ENCODE measurements around the gene PDE10A. TPM values are rescaled to one million over a fixed set of nuclear protein-coding genes. Genes with fewer than 3 reads are reported as not detected.
A peak's percentile ranks its signal among the peaks of the same experiment; 100 is the strongest.

Gene PDE10A
- total RNA-seq, 2 donors from 2014 or later: 0.20 TPM; not detected in 1

GRCh38 chr6:165640806-165641205 lies 22.2 kb downstream of the PDE10A start:
- Mint-ChIP-seq H3K4me3 (no peak overlapping the region), H3K27ac (no peak overlapping the region), H3K36me3 (ENCODE audit: low read depth) (no peaks in the 10 kb centered on the region), H3K27me3 (no peaks in the 10 kb centered on the region), H3K4me1 (no peaks in the 10 kb centered on the region)
- no peaks in the 10 kb centered on the region for H3K9me3 ChIP-seq (ENCODE audit: control insufficient read depth, low read length, poor library complexity, severe bottlenecking)
- DNase-seq (no peak), ATAC-seq (no peak)

- Mint-ChIP-seq H3K4me1 (peaks cover 5% of the 10 kb centered on the region), H3K36me3 (ENCODE audit: low read depth) (no peaks in the 10 kb centered on the region), H3K27me3 (peaks cover 6% of the 10 kb centered on the region), H3K27ac (no peak overlapping the region), H3K4me3 (no peak overlapping the region)
- H3K9me3 ChIP-seq (ENCODE audit: control insufficient read depth, low read length, poor library complexity, severe bottlenecking): no peaks in the 10 kb centered on the region
- ATAC-seq: no peak
- no peak for DNase-seq
Observed at GRCh38 chr6:165638530-165638929, 24.5 kb downstream of the PDE10A start.

GRCh38 chr6:165637586-165637985 lies 25.5 kb downstream of the PDE10A start:
- H3K4me3 Mint-ChIP-seq: no peak overlapping the region
- H3K36me3 Mint-ChIP-seq (ENCODE audit: low read depth): no peaks in the 10 kb centered on the region
- no peak for ATAC-seq
- H3K4me1 Mint-ChIP-seq: peaks cover 6% of the 10 kb centered on the region
- no peak overlapping the region for H3K27ac Mint-ChIP-seq
- H3K9me3 ChIP-seq (ENCODE audit: control insufficient read depth, low read length, poor library complexity, severe bottlenecking): no peaks in the 10 kb centered on the region
- peaks cover 6% of the 10 kb centered on the region for H3K27me3 Mint-ChIP-seq
- DNase-seq: no peak

- no peak for DNase-seq
- Mint-ChIP-seq H3K27me3 (peaks cover 6% of the 10 kb centered on the region), H3K4me3 (no peak overlapping the region), H3K36me3 (ENCODE audit: low read depth) (no peaks in the 10 kb centered on the region), H3K27ac (no peak overlapping the region), H3K4me1 (peaks cover 9% of the 10 kb centered on the region)
- no peak for ATAC-seq
- H3K9me3 ChIP-seq (ENCODE audit: control insufficient read depth, low read length, poor library complexity, severe bottlenecking): no peaks in the 10 kb centered on the region
Observed at GRCh38 chr6:165636402-165637048, 26.5 kb downstream of the PDE10A start.

- H3K9me3 ChIP-seq (ENCODE audit: control insufficient read depth, low read length, poor library complexity, severe bottlenecking): no peaks in the 10 kb centered on the region
- H3K27me3 Mint-ChIP-seq: peaks cover 6% of the 10 kb centered on the region
- DNase-seq (no peak), ATAC-seq (no peak)
- peaks cover 9% of the 10 kb centered on the region for H3K4me1 Mint-ChIP-seq
- no peak overlapping the region for H3K4me3 Mint-ChIP-seq
- H3K27ac Mint-ChIP-seq: no peak overlapping the region
- no peaks in the 10 kb centered on the region for H3K36me3 Mint-ChIP-seq (ENCODE audit: low read depth)
Observed at GRCh38 chr6:165635965-165636364, 27.1 kb downstream of the PDE10A start.

- Mint-ChIP-seq H3K36me3 (ENCODE audit: low read depth) (no peaks in the 10 kb centered on the region), H3K27me3 (peaks cover 6% of the 10 kb centered on the region), H3K27ac (peak overlapping the region; percentile 2), H3K4me3 (no peak overlapping the region), H3K4me1 (peaks cover 9% of the 10 kb centered on the region)
- H3K9me3 ChIP-seq (ENCODE audit: control insufficient read depth, low read length, poor library complexity, severe bottlenecking): no peaks in the 10 kb centered on the region
- DNase-seq (no peak), ATAC-seq (no peak)
Observed at GRCh38 chr6:165634101-165634880, 28.8 kb downstream of the PDE10A start.

- peak overlapping the region; percentile 9 for H3K4me3 Mint-ChIP-seq
- ATAC-seq (peak; percentile 55), DNase-seq (no peak)
- no peaks in the 10 kb centered on the region for H3K36me3 Mint-ChIP-seq (ENCODE audit: low read depth)
- peaks cover 9% of the 10 kb centered on the region for H3K4me1 Mint-ChIP-seq
- no peak overlapping the region for H3K27ac Mint-ChIP-seq
- H3K27me3 Mint-ChIP-seq: peaks cover 6% of the 10 kb centered on the region
- H3K9me3 ChIP-seq (ENCODE audit: control insufficient read depth, low read length, poor library complexity, severe bottlenecking): no peaks in the 10 kb centered on the region
Observed at GRCh38 chr6:165632194-165632593, 30.8 kb downstream of the PDE10A start.

- H3K27ac Mint-ChIP-seq: no peak overlapping the region
- H3K4me1 Mint-ChIP-seq: peaks cover 9% of the 10 kb centered on the region
- DNase-seq (no peak), ATAC-seq (no peak)
- H3K9me3 ChIP-seq (ENCODE audit: control insufficient read depth, low read length, poor library complexity, severe bottlenecking): no peaks in the 10 kb centered on the region
- no peaks in the 10 kb centered on the region for H3K36me3 Mint-ChIP-seq (ENCODE audit: low read depth)
- peaks cover 6% of the 10 kb centered on the region for H3K27me3 Mint-ChIP-seq
- no peak overlapping the region for H3K4me3 Mint-ChIP-seq
Observed at GRCh38 chr6:165630544-165630953, 32.5 kb downstream of the PDE10A start.

- ATAC-seq (no peak), DNase-seq (no peak)
- no peaks in the 10 kb centered on the region for H3K9me3 ChIP-seq (ENCODE audit: control insufficient read depth, low read length, poor library complexity, severe bottlenecking)
- peaks cover 4% of the 10 kb centered on the region for H3K4me1 Mint-ChIP-seq
- peaks cover 2% of the 10 kb centered on the region for H3K27me3 Mint-ChIP-seq
- no peak overlapping the region for H3K27ac Mint-ChIP-seq
- H3K36me3 Mint-ChIP-seq (ENCODE audit: low read depth): no peaks in the 10 kb centered on the region
- H3K4me3 Mint-ChIP-seq: no peak overlapping the region
Observed at GRCh38 chr6:165628955-165629354, 34.1 kb downstream of the PDE10A start.

- ATAC-seq (no peak), DNase-seq (no peak)
- no peaks in the 10 kb centered on the region for H3K9me3 ChIP-seq (ENCODE audit: control insufficient read depth, low read length, poor library complexity, severe bottlenecking)
- Mint-ChIP-seq H3K4me1 (peaks cover 1% of the 10 kb centered on the region), H3K27ac (no peak overlapping the region), H3K36me3 (ENCODE audit: low read depth) (no peaks in the 10 kb centered on the region), H3K27me3 (no peaks in the 10 kb centered on the region), H3K4me3 (no peak overlapping the region)
Observed at GRCh38 chr6:165627366-165627765, 35.7 kb downstream of the PDE10A start.

GRCh38 chr6:165626711-165627110 lies 36.3 kb downstream of the PDE10A start:
- DNase-seq (no peak), ATAC-seq (no peak)
- Mint-ChIP-seq H3K27me3 (no peaks in the 10 kb centered on the region), H3K36me3 (ENCODE audit: low read depth) (no peaks in the 10 kb centered on the region), H3K4me3 (no peak overlapping the region), H3K27ac (no peak overlapping the region), H3K4me1 (no peaks in the 10 kb centered on the region)
- no peaks in the 10 kb centered on the region for H3K9me3 ChIP-seq (ENCODE audit: control insufficient read depth, low read length, poor library complexity, severe bottlenecking)

- Mint-ChIP-seq H3K36me3 (ENCODE audit: low read depth) (no peaks in the 10 kb centered on the region), H3K27ac (no peak overlapping the region), H3K4me1 (no peaks in the 10 kb centered on the region), H3K27me3 (no peaks in the 10 kb centered on the region), H3K4me3 (no peak overlapping the region)
- DNase-seq: no peak
- ATAC-seq: no peak
- no peaks in the 10 kb centered on the region for H3K9me3 ChIP-seq (ENCODE audit: control insufficient read depth, low read length, poor library complexity, severe bottlenecking)
Observed at GRCh38 chr6:165624871-165625639, 38.0 kb downstream of the PDE10A start.

GRCh38 chr6:165621940-165622339 lies 41.1 kb downstream of the PDE10A start:
- ATAC-seq: no peak
- Mint-ChIP-seq H3K27me3 (no peaks in the 10 kb centered on the region), H3K27ac (no peak overlapping the region), H3K4me3 (no peak overlapping the region), H3K36me3 (ENCODE audit: low read depth) (no peaks in the 10 kb centered on the region), H3K4me1 (no peaks in the 10 kb centered on the region)
- no peak for DNase-seq
- H3K9me3 ChIP-seq (ENCODE audit: control insufficient read depth, low read length, poor library complexity, severe bottlenecking): no peaks in the 10 kb centered on the region
